ACC112 (cell line): Measurements from ENCODE around the gene LRRK1.

ENCODE experiments used
- H2AFZ ChIP-seq: fragments of 200-600 bp; sonication (generic); one replicate; pipeline ENCODE4 v1.6.0; 2017; ENCODE audit warnings: antibody characterized with exemption, low read length; ENCODE audit not compliant: unreplicated experiment
- H3K27ac ChIP-seq: fragments of 200-600 bp; sonication (generic); 2 replicates; pipeline ENCODE4 v1.5.1; 2014; ENCODE audit warnings: low read depth, mild to moderate bottlenecking, antibody characterized with exemption, low read length, moderate library complexity
- H3K27me3 ChIP-seq: fragments of 200-600 bp; sonication (generic); 2 replicates; pipeline ENCODE4 v1.6.1; 2014; ENCODE audit warnings: mild to moderate bottlenecking, antibody characterized with exemption, low read length, moderate library complexity, mixed read lengths; ENCODE audit not compliant: insufficient read depth
- H3K36me3 ChIP-seq: fragments of 200-600 bp; sonication (generic); 2 replicates; pipeline ENCODE4 v1.6.1; 2016; ENCODE audit warnings: mild to moderate bottlenecking, antibody characterized with exemption, low read length, moderate library complexity, mixed read lengths; ENCODE audit not compliant: insufficient read depth
- H3K4me1 ChIP-seq: fragments of 200-600 bp; sonication (generic); one replicate; pipeline ENCODE4 v1.6.1; 2016; ENCODE audit warnings: low read length, mixed read lengths; ENCODE audit not compliant: insufficient read depth, unreplicated experiment, control insufficient read depth
- H3K4me3 ChIP-seq: fragments of 200-600 bp; sonication (generic); 2 replicates; pipeline ENCODE4 v1.5.1; 2014; ENCODE audit warnings: mild to moderate bottlenecking, low read depth, low read length
- H3K79me2 ChIP-seq: fragments of 200-600 bp; sonication (generic); one replicate; pipeline ENCODE4 v1.6.0; 2016; ENCODE audit warnings: low read length; ENCODE audit not compliant: control insufficient read depth, unreplicated experiment, insufficient read depth

Gene LRRK1

GRCh38 chr15:101035611-101036010, 116.5 kb downstream of the LRRK1 start:
- no peaks in the 10 kb centered on the region for H3K79me2 ChIP-seq
- peaks cover 39% of the 10 kb centered on the region for H3K36me3 ChIP-seq
- H3K27ac ChIP-seq = no peak overlapping the region

GRCh38 chr15:101036189-101036588, 117.0 kb downstream of the LRRK1 start:
- H3K36me3 ChIP-seq = peaks cover 41% of the 10 kb centered on the region
- no peaks in the 10 kb centered on the region for H3K27me3 ChIP-seq
- H3K27ac ChIP-seq = no peak overlapping the region
- no peaks in the 10 kb centered on the region for H3K4me1 ChIP-seq
- H3K79me2 ChIP-seq = no peaks in the 10 kb centered on the region
- no peak overlapping the region for H2AFZ ChIP-seq
- no peak overlapping the region for H3K4me3 ChIP-seq

More at GRCh38 chr15:101035611-101036010, 116.5 kb downstream of the LRRK1 start:
- no peak overlapping the region for H3K4me3 ChIP-seq
- H2AFZ ChIP-seq = no peak overlapping the region
- H3K4me1 ChIP-seq = no peaks in the 10 kb centered on the region
- no peaks in the 10 kb centered on the region for H3K27me3 ChIP-seq

- H3K27me3 ChIP-seq = no peaks in the 10 kb centered on the region
- no peak overlapping the region for H3K4me3 ChIP-seq
- H2AFZ ChIP-seq = no peak overlapping the region
- no peaks in the 10 kb centered on the region for H3K79me2 ChIP-seq
- no peaks in the 10 kb centered on the region for H3K4me1 ChIP-seq
- H3K36me3 ChIP-seq = peaks cover 45% of the 10 kb centered on the region
- H3K27ac ChIP-seq = no peak overlapping the region
Measured at GRCh38 chr15:101037090-101037830, 118.1 kb downstream of the LRRK1 start.

- no peaks in the 10 kb centered on the region for H3K27me3 ChIP-seq
- peaks cover 36% of the 10 kb centered on the region for H3K36me3 ChIP-seq
- H3K27ac ChIP-seq = no peak overlapping the region
- no peak overlapping the region for H2AFZ ChIP-seq
- H3K4me1 ChIP-seq = no peaks in the 10 kb centered on the region
- no peak overlapping the region for H3K4me3 ChIP-seq
- H3K79me2 ChIP-seq = no peaks in the 10 kb centered on the region
Measured at GRCh38 chr15:101038327-101039003, 119.3 kb downstream of the LRRK1 start.

GRCh38 chr15:101039461-101039860, 120.3 kb downstream of the LRRK1 start:
- peaks cover 26% of the 10 kb centered on the region for H3K36me3 ChIP-seq

GRCh38 chr15:101042320-101042719, 123.2 kb downstream of the LRRK1 start:
- no peaks in the 10 kb centered on the region for H3K4me1 ChIP-seq
- H3K36me3 ChIP-seq = peaks cover 10% of the 10 kb centered on the region
- H3K79me2 ChIP-seq = no peaks in the 10 kb centered on the region
- H2AFZ ChIP-seq = no peak overlapping the region
- H3K27ac ChIP-seq = no peak overlapping the region
- no peaks in the 10 kb centered on the region for H3K27me3 ChIP-seq
- no peak overlapping the region for H3K4me3 ChIP-seq

More at GRCh38 chr15:101039461-101039860, 120.3 kb downstream of the LRRK1 start:
- no peak overlapping the region for H2AFZ ChIP-seq
- H3K4me3 ChIP-seq = no peak overlapping the region
- peak overlapping the region; percentile 53; the same call in 1 of the 2 replicates for H3K27ac ChIP-seq
- no peaks in the 10 kb centered on the region for H3K79me2 ChIP-seq
- no peaks in the 10 kb centered on the region for H3K4me1 ChIP-seq
- no peaks in the 10 kb centered on the region for H3K27me3 ChIP-seq

- H3K27me3 ChIP-seq = no peaks in the 10 kb centered on the region
- no peaks in the 10 kb centered on the region for H3K4me1 ChIP-seq
- no peaks in the 10 kb centered on the region for H3K79me2 ChIP-seq
- H3K36me3 ChIP-seq = peaks cover 10% of the 10 kb centered on the region
- no peak overlapping the region for H2AFZ ChIP-seq
- no peak overlapping the region for H3K4me3 ChIP-seq
- no peak overlapping the region for H3K27ac ChIP-seq
Measured at GRCh38 chr15:101043011-101043410, 123.9 kb downstream of the LRRK1 start.

GRCh38 chr15:101043911-101044624, 124.9 kb downstream of the LRRK1 start:
- Histone ChIP-seq H3K27me3 (no peaks in the 10 kb centered on the region), H3K79me2 (no peaks in the 10 kb centered on the region), H3K36me3 (peaks cover 10% of the 10 kb centered on the region)

GRCh38 chr15:101044625-101045235, 125.6 kb downstream of the LRRK1 start:
- Histone ChIP-seq H3K4me1 (no peaks in the 10 kb centered on the region), H3K36me3 (peaks cover 10% of the 10 kb centered on the region), H3K27ac (no peak overlapping the region), H3K27me3 (no peaks in the 10 kb centered on the region), H3K79me2 (no peaks in the 10 kb centered on the region), H2AFZ (no peak overlapping the region), H3K4me3 (no peak overlapping the region)

More at GRCh38 chr15:101043911-101044624, 124.9 kb downstream of the LRRK1 start:
- H2AFZ ChIP-seq = no peak overlapping the region
- H3K4me1 ChIP-seq = no peaks in the 10 kb centered on the region
- H3K4me3 ChIP-seq = no peak overlapping the region
- H3K27ac ChIP-seq = no peak overlapping the region

- Histone ChIP-seq H3K27me3 (no peaks in the 10 kb centered on the region), H3K27ac (no peak overlapping the region), H3K4me3 (no peak overlapping the region), H2AFZ (no peak overlapping the region), H3K4me1 (no peaks in the 10 kb centered on the region), H3K36me3 (peaks cover 10% of the 10 kb centered on the region), H3K79me2 (no peaks in the 10 kb centered on the region)
Measured at GRCh38 chr15:101045236-101045646, 126.1 kb downstream of the LRRK1 start.
